B cell (primary cell): ENCODE measurements around the gene WDR64. TPM values are rescaled to one million over a fixed set of nuclear protein-coding genes. Genes with fewer than 3 reads are reported as not detected.

Experiments used
- ATAC-seq: fragments of 200-7000 bp; cut with Tn5 transposase; one replicate; pipeline ENCODE4 v1.10.0; 2021; ENCODE audit warnings: low read depth, mild to moderate bottlenecking, moderate number of reproducible peaks, moderate library complexity
- CTCF ChIA-PET: fragments of 350-600 bp; sonication (Branson Sonifier 250); formaldehyde crosslinking; loops from one replicate; lab custom pipeline; 2021; ENCODE audit warnings: antibody characterized with exemption, inconsistent platforms; lab: Charles Lee
- POLR2A ChIA-PET: fragments of 350-600 bp; sonication (Branson Sonifier 250); formaldehyde crosslinking; loops from one replicate; lab custom pipeline; 2021; ENCODE audit warnings: antibody characterized with exemption; lab: Charles Lee
- DNase-seq: peaks from one replicate; pipeline ENCODE4 v3.0.0; 2013
- H2AFZ ChIP-seq: 2 replicates; pipeline ENCODE4 v1.6.1; 2012; ENCODE audit warnings: mild to moderate bottlenecking, low read depth, low read length; ENCODE audit not compliant: insufficient read depth, poor library complexity, severe bottlenecking
- H3K27ac ChIP-seq, 2 donors: 1 replicate in 1 of 2; 2 replicates in 1 of 2; pipeline ENCODE4 v1.5.1; 2012 to 2013; ENCODE audit warnings: low read length in 2 of 2, mild to moderate bottlenecking in 2 of 2, moderate library complexity in 1 of 2
- H3K27me3 ChIP-seq, 4 experiments: fragments of 200-600 bp in 1 of 4; sonication (generic) in 1 of 4; replicated peaks in 1 of 4; 1 replicate in 2 of 4; 2 replicates in 2 of 4; pipeline versions ENCODE4 v1.6.1 to v1.7.0; 2013 to 2016; ENCODE audit warnings: low read length in 3 of 4, mild to moderate bottlenecking in 2 of 4, mixed read lengths in 1 of 4, moderate library complexity in 1 of 4; ENCODE audit not compliant: insufficient read depth in 4 of 4, control insufficient read depth in 3 of 4; ENCODE audit errors: control extremely low read depth in 1 of 4
- H3K36me3 ChIP-seq, 2 experiments: replicated peaks in 1 of 2; 1 replicate in 1 of 2; 2 replicates in 1 of 2; pipeline versions ENCODE4 v1.6.1 to v1.7.1; 2013; ENCODE audit warnings: low read length in 1 of 2; ENCODE audit not compliant: insufficient read depth in 2 of 2, control insufficient read depth in 1 of 2; ENCODE audit errors: control extremely low read depth in 1 of 2, extremely low read depth in 1 of 2
- H3K4me1 ChIP-seq, 2 donors: fragments of 200-600 bp in 1 of 2; sonication (generic) in 1 of 2; 1 replicate in 1 of 2; 2 replicates in 1 of 2; pipeline versions ENCODE4 v1.5.1 to v1.6.1; 2013 to 2017; ENCODE audit warnings: low read length in 2 of 2; ENCODE audit not compliant: control insufficient read depth in 2 of 2, insufficient read depth in 2 of 2
- H3K4me2 ChIP-seq: replicated peaks from 2 replicates; pipeline ENCODE3; 2012; ENCODE audit warnings: mild to moderate bottlenecking, low read depth, low read length; ENCODE audit not compliant: poor library complexity, severe bottlenecking
- H3K4me3 ChIP-seq, 5 experiments: fragments of 200-600 bp in 1 of 5; sonication (generic) in 1 of 5; 1 replicate in 3 of 5; 2 replicates in 2 of 5; pipeline versions ENCODE4 v1.5.1 to v1.7.0; 2011 to 2016; ENCODE audit warnings: low read length in 4 of 5, mild to moderate bottlenecking in 4 of 5, low read depth in 2 of 5, control low read depth in 1 of 5, moderate library complexity in 1 of 5; ENCODE audit not compliant: insufficient read depth in 1 of 5; ENCODE audit errors: control extremely low read depth in 1 of 5, extremely low read depth in 1 of 5
- H3K79me2 ChIP-seq: fragments of 200-600 bp; sonication (generic); one replicate; pipeline ENCODE4 v1.6.0; 2016; ENCODE audit warnings: low read length; ENCODE audit not compliant: control insufficient read depth, insufficient read depth
- H3K9ac ChIP-seq: fragments of 200-600 bp; sonication (generic); 2 replicates; pipeline ENCODE4 v1.6.1; 2017; ENCODE audit warnings: mild to moderate bottlenecking, low read length, moderate library complexity
- H3K9me3 ChIP-seq, 3 donors: one replicate each; pipeline versions ENCODE4 v1.6.1 to v1.7.1; 2013; ENCODE audit warnings: low read length in 2 of 3; ENCODE audit not compliant: control insufficient read depth in 2 of 3, insufficient read depth in 1 of 3; ENCODE audit errors: control extremely low read depth in 1 of 3
- H4K20me1 ChIP-seq: 2 replicates; pipeline ENCODE4 v1.6.0; 2012; ENCODE audit warnings: mild to moderate bottlenecking, low read length; ENCODE audit not compliant: insufficient read depth, control insufficient read depth, poor library complexity, severe bottlenecking
- H3K27ac Mint-ChIP-seq: one replicate; pipeline ENCODE4 v1.8.0; 2021; ENCODE audit warnings: mixed read lengths
- H3K27me3 Mint-ChIP-seq: one replicate; pipeline ENCODE4 v1.8.0; 2021; ENCODE audit warnings: mixed read lengths
- H3K4me1 Mint-ChIP-seq: one replicate; pipeline ENCODE4 v1.8.0; 2021; ENCODE audit warnings: mixed read lengths
- H3K4me3 Mint-ChIP-seq: one replicate; pipeline ENCODE4 v1.8.0; 2021; ENCODE audit warnings: mixed read lengths
- H3K9me3 Mint-ChIP-seq: one replicate; pipeline ENCODE4 v1.8.0; 2022; ENCODE audit warnings: mixed read lengths; ENCODE audit not compliant: insufficient read depth
- CTCF ChIP-seq: fragments of 200-600 bp; IDR thresholded peaks from one replicate; pipeline ENCODE4 v1.8.0; 2022; ENCODE audit warnings: antibody characterized with exemption, mild to moderate bottlenecking
- EZH2 ChIP-seq: IDR thresholded peaks from 2 replicates; pipeline ENCODE4 v1.6.1; 2012; ENCODE audit warnings: borderline replicate concordance, low read depth, mild to moderate bottlenecking, moderate library complexity, low read length; ENCODE audit not compliant: insufficient read depth, poor library complexity, severe bottlenecking
- WGBS: methylation state at CpG from one replicate; pipeline ENCODE4 v1.1.5; 2013; ENCODE audit warnings: missing lambda C conversion rate; ENCODE audit not compliant: insufficient coverage; 5-methylcytosine and 5-hydroxymethylcytosine counted together
- intact Hi-C: fragments of 100-400 bp; cut with micrococcal nuclease; formaldehyde crosslinking; loops from one replicate; pipeline ENCODE4 v1.10.0; 2022
- polyA plus RNA-seq: library from polyadenylated mRNA; depleted of rRNA; stranded (reverse); fragments of >200 nt; gene quantifications from 2 replicates; pipeline ENCODE4 v1.2.3, GENCODE V29; 2012
- total RNA-seq, 2 donors: library from RNA; stranded (reverse); fragments of 120-200 nt in 1 of 2; gene quantifications; 1 replicate in 1 of 2; 2 replicates in 1 of 2; pipeline versions ENCODE4 v1.2.3 to v1.2.4, GENCODE V29; 2013 to 2022

The WDR64 gene
- total and polyA plus RNA-seq, 2 donors (not counting 1 experiment from before 2014, with no cell fraction given): 0.13 TPM; not detected in 1

- intact Hi-C loops: no loop called here
- ATAC-seq (no peak), DNase-seq (no peak)
- H3K9ac ChIP-seq: no peak overlapping the region
- CTCF ChIA-PET: no interaction called here
- H3K4me2 ChIP-seq: no peak overlapping the region
- Mint-ChIP-seq H3K4me1 (no peaks in the 10 kb centered on the region), H3K27me3 (peaks cover 21% of the 10 kb centered on the region), H3K9me3 (no peaks in the 10 kb centered on the region), H3K4me3 (no peak overlapping the region), H3K27ac (no peak overlapping the region)
- POLR2A ChIA-PET: no interaction called here
- H3K36me3 ChIP-seq: no peaks in the 10 kb centered on the region
- H3K79me2 ChIP-seq: no peaks in the 10 kb centered on the region
- H3K4me1 ChIP-seq: no peaks in the 10 kb centered on the region
- H3K27me3 ChIP-seq: peaks cover 0 to 5% (median under 1%) of the 10 kb centered on the region in 4 experiments
- no peak overlapping the region for H2AFZ ChIP-seq
- no peaks in the 10 kb centered on the region for H3K9me3 ChIP-seq
- TF ChIP-seq CTCF (no peak), EZH2 (no peak)
- H3K4me3 ChIP-seq: no peak overlapping the region
- no peaks in the 10 kb centered on the region for H4K20me1 ChIP-seq
- WGBS: no CpG with 5 or more reads among the region's 3 CpGs
- H3K27ac ChIP-seq: no peak overlapping the region
Measured at GRCh38 chr1:241715435-241715834, 63.4 kb downstream of the WDR64 start.

GRCh38 chr1:241715956-241716355, 63.9 kb downstream of the WDR64 start:
- no CpG with 5 or more reads among the region's 4 CpGs for WGBS
- H3K79me2 ChIP-seq: no peaks in the 10 kb centered on the region
- no peaks in the 10 kb centered on the region for H3K4me1 ChIP-seq
- no peak for TF ChIP-seq EZH2
- TF ChIP-seq CTCF: no peak
- ATAC-seq: no peak
- H3K27me3 ChIP-seq: peaks cover 0 to 5% (median 0%) of the 10 kb centered on the region in 4 experiments
- no peak overlapping the region for H3K27ac Mint-ChIP-seq
- POLR2A ChIA-PET: no interaction called here
- no peak overlapping the region for H3K4me3 ChIP-seq
- no peak overlapping the region for H3K9ac ChIP-seq
- H3K4me1 Mint-ChIP-seq: no peaks in the 10 kb centered on the region
- H3K27me3 Mint-ChIP-seq: peaks cover 22% of the 10 kb centered on the region
- no peaks in the 10 kb centered on the region for H4K20me1 ChIP-seq
- no peak for DNase-seq
- H3K36me3 ChIP-seq: no peaks in the 10 kb centered on the region
- H2AFZ ChIP-seq: no peak overlapping the region
- H3K4me2 ChIP-seq: no peak overlapping the region
- no peaks in the 10 kb centered on the region for H3K9me3 Mint-ChIP-seq
- intact Hi-C loops: no loop called here
- H3K4me3 Mint-ChIP-seq: no peak overlapping the region
- CTCF ChIA-PET: no interaction called here
- no peaks in the 10 kb centered on the region for H3K9me3 ChIP-seq
- H3K27ac ChIP-seq: no peak overlapping the region
